NCI-H2196 (cell line): ENCODE data around the gene SERPINB7.

Experiments used
- DNase-seq: peaks from one replicate; lab custom pipeline; 2025; ENCODE audit not compliant: unreplicated experiment; lab: John Stamatoyannopoulos, UW

SERPINB7 gene

DNA sequence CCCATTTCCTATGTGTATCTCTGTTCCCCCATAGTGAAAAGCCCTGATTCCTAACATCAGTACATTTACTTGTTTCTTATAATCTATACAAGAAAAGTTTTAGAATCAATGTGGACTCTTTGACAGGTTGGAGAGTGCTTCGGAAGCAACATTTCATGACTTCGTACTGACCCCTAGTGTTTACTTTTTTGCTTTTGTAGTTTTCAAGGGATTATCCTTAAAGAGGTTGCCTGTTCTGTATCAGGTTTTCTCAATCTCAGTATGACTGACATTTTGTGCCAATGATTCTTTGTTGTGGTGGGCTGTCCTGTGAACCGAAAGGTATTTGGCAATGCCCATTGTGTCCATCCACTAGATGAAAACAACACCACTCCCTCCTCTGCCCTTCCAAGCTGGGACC, 69.0 kb downstream of the SERPINB7 start:
- peak; percentile 30 for DNase-seq

DNA sequence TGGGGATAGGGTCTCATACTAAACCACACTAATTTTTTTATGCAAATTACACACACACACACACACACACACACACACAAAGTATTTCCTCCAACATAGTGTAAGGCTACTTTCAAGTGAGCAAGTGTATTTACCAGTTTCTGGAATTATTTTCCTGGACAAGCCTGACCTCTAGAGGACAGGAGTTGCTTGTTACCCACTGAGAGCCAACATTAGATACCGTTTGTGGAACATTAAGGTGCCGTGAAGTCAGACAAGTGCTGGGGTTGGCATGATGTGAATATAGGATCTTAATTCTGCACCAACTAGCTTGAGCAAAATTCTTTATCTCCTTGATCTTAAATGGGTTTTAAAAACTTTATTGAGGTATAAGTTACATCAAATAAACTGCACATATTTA, 72.9 kb downstream of the SERPINB7 start:
- DNase-seq = peak; percentile 63

- peak; percentile 41 for DNase-seq
Observed at GRCh38 chr18:63850020-63850419, 74.8 kb downstream of the SERPINB7 start.

- no peak for DNase-seq
Observed at GRCh38 chr18:63850636-63851035, 75.4 kb downstream of the SERPINB7 start.
